Endothelial cell (in vitro differentiated cells): Measurements from ENCODE around the gene FSTL1. TPM values are rescaled to one million over a fixed set of nuclear protein-coding genes. Genes with fewer than 3 reads are reported as not detected.
"Not testable (repeated sequence)": the region's sequence is repeated elsewhere in the genome, so short reads cannot be mapped to it uniquely, and the experiment has no call there.

Experiments
- DNase-seq: peaks from one replicate; pipeline ENCODE4 v3.0.0; 2021; ENCODE audit warnings: low spot score
- H3K27ac Mint-ChIP-seq: one replicate; pipeline ENCODE4 v1.8.0; 2021; ENCODE audit warnings: mixed read lengths, inconsistent platforms; ENCODE audit not compliant: unreplicated experiment
- H3K27me3 Mint-ChIP-seq: one replicate; pipeline ENCODE4 v1.8.0; 2021; ENCODE audit warnings: mild to moderate bottlenecking, moderate library complexity, mixed read lengths, inconsistent platforms; ENCODE audit not compliant: unreplicated experiment
- H3K36me3 Mint-ChIP-seq: one replicate; pipeline ENCODE4 v1.8.0; 2021; ENCODE audit warnings: mild to moderate bottlenecking, low read depth, mixed read lengths, inconsistent platforms; ENCODE audit not compliant: unreplicated experiment
- H3K4me1 Mint-ChIP-seq: one replicate; pipeline ENCODE4 v1.8.0; 2021; ENCODE audit warnings: mild to moderate bottlenecking, mixed read lengths, inconsistent platforms; ENCODE audit not compliant: unreplicated experiment
- H3K4me3 Mint-ChIP-seq: one replicate; pipeline ENCODE4 v1.8.0; 2021; ENCODE audit warnings: mild to moderate bottlenecking, mixed read lengths, inconsistent platforms; ENCODE audit not compliant: unreplicated experiment
- H3K9me3 Mint-ChIP-seq: one replicate; pipeline ENCODE4 v1.8.0; 2021; ENCODE audit warnings: mixed read lengths, inconsistent platforms; ENCODE audit not compliant: unreplicated experiment
- total RNA-seq: library from RNA; stranded (reverse); fragmentation: NEBNext Ultra II Directional; extraction: Animal tissue kit (Norgen Biotek cat#: 25700); gene quantifications from one replicate; pipeline ENCODE4 v1.2.1, GENCODE V29; 2021; ENCODE audit not compliant: unreplicated experiment
- TF ChIP-seq, protein P1 (sequence below): fragments of 200-600 bp; sonication (generic); IDR thresholded peaks from one replicate; pipeline ENCODE4 v1.5.0; 2021; ENCODE audit warnings: antibody characterized with exemption; ENCODE audit not compliant: unreplicated experiment

The FSTL1 gene
- total RNA-seq, 1 donor from 2014 or later = 1,211 TPM

DNA sequence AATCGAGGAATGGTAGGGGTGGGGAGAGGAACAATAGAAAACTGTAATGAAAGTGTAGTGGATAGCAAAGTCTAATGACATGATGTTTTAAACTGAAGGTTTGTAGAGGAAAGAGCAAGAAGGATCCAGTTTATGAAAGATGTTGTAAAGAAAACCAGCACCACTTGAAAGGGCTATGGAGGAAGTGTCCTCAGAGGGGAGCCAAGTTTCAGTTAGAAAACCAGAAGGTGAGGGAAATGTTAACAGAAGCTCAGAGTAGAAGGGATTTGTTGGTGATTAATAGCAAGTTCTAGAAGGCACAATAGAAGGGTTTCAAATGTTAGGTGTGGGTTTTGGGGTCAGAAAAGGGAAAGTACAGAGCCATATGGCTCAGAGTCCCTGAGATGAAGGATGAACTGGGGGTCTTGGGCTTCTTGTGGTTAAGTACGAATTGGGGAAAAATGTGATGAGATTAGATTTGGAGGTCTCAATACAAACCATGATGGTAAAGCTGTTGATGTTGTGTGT is 67.8 kb downstream of the FSTL1 start:
- Mint-ChIP-seq H3K9me3 (no peaks in the 10 kb centered on the region), H3K27me3 (peaks cover 2% of the 10 kb centered on the region), H3K27ac (no peak overlapping the region), H3K4me3 (no peak overlapping the region), H3K4me1 (no peaks in the 10 kb centered on the region), H3K36me3 (peaks cover 3% of the 10 kb centered on the region)
- TF ChIP-seq, protein P1, sequence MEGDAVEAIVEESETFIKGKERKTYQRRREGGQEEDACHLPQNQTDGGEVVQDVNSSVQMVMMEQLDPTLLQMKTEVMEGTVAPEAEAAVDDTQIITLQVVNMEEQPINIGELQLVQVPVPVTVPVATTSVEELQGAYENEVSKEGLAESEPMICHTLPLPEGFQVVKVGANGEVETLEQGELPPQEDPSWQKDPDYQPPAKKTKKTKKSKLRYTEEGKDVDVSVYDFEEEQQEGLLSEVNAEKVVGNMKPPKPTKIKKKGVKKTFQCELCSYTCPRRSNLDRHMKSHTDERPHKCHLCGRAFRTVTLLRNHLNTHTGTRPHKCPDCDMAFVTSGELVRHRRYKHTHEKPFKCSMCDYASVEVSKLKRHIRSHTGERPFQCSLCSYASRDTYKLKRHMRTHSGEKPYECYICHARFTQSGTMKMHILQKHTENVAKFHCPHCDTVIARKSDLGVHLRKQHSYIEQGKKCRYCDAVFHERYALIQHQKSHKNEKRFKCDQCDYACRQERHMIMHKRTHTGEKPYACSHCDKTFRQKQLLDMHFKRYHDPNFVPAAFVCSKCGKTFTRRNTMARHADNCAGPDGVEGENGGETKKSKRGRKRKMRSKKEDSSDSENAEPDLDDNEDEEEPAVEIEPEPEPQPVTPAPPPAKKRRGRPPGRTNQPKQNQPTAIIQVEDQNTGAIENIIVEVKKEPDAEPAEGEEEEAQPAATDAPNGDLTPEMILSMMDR = no peak
- DNase-seq = no peak

DNA sequence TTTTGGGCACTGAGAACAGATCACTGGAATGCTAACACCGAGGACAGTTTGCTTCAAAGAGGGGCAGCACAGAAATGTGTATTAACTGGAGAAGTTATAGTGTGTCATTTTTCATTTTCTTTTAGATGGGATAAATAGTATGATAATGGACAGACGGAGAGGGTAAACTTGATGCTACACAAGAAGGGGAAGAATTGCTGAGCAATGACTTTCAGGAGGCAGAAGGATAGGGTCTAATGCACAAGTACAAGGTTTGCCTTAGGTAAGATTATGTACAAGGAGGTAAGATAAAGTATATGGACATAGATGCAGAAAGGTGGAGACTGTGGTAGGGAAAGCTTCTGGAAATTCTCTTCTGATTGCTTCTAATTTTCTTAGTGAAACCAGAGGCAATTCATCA is 69.3 kb downstream of the FSTL1 start:
- H3K27me3 Mint-ChIP-seq = no peaks in the 10 kb centered on the region
- no peak overlapping the region for H3K27ac Mint-ChIP-seq
- H3K4me1 Mint-ChIP-seq = no peaks in the 10 kb centered on the region
- H3K36me3 Mint-ChIP-seq = peaks cover 3% of the 10 kb centered on the region
- TF ChIP-seq, protein P1 = no peak
- H3K9me3 Mint-ChIP-seq = no peaks in the 10 kb centered on the region
- H3K4me3 Mint-ChIP-seq = no peak overlapping the region
- DNase-seq = no peak

DNA sequence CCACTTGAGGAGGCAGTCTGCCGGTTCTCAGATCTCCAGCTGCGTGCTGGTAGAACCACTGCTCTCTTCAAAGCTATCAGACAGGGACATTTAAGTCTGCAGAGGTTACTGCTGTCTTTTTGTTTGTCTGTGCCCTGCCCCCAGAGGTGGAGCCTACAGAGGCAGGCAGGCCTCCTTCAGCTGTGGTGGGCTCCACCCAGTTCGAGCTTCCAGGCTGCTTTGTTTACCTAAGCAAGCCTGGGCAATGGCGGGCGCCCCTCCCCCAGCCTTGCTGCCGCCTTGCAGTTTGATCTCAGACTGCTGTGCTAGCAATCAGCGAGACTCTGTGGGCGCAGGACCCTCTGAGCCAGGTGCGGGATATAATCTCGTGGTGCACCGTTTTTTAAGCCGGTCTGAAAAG is 72.8 kb downstream of the FSTL1 start:
- not testable (repeated sequence) for H3K36me3 Mint-ChIP-seq, H3K27ac Mint-ChIP-seq, H3K4me3 Mint-ChIP-seq, DNase-seq, H3K27me3 Mint-ChIP-seq, H3K4me1 Mint-ChIP-seq, H3K9me3 Mint-ChIP-seq

DNA sequence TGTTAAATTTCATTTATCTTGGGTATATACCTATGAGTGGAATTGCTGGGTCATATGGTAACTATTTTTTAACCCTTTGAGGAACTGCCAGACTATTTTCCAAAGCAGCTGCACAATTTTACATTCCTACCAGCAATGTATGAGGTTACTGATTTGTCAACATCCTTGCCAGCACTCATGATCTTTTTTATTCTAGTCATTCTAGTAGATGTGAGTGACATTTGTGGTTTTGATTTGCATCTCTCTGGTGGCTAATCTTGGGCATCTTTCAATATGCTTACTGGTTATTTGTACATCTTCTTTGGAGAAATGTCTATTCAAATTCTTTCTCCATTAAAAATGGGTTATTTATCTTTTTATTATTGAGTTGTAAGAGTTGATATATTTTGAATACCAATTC is 80.3 kb downstream of the FSTL1 start:
- no peaks in the 10 kb centered on the region for H3K36me3 Mint-ChIP-seq

DNA sequence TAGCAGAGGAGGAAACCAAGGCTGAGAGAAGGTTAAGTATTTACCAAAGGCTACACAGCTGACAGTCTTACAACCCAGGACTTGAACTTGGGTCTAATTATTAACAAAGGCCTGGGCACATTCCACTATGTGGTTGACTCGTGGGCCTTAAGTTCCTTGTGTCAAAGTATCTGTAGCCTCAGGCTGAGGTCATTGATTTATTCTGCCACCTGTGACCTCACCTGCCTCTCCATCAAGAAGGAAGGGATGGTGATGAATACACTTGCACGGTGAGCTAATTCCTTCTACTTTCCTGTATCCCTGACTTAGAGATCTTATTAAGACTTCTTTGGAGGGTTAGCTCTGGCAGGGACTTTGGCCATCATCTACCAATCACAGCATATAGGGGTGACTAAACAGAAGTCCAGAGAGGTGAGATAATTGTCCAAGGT is 81.7 kb downstream of the FSTL1 start:
- Mint-ChIP-seq H3K9me3 (no peaks in the 10 kb centered on the region), H3K27me3 (peaks cover 4% of the 10 kb centered on the region), H3K36me3 (no peaks in the 10 kb centered on the region), H3K4me1 (no peaks in the 10 kb centered on the region), H3K4me3 (no peak overlapping the region), H3K27ac (no peak overlapping the region)
- no peak for DNase-seq
- TF ChIP-seq, protein P1 = no peak

More for the DNA sequence above, 80.3 kb downstream of the FSTL1 start:
- no peak overlapping the region for H3K27ac Mint-ChIP-seq
- DNase-seq = no peak
- peaks cover 4% of the 10 kb centered on the region for H3K27me3 Mint-ChIP-seq
- H3K4me3 Mint-ChIP-seq = no peak overlapping the region
- TF ChIP-seq, protein P1 = no peak
- H3K9me3 Mint-ChIP-seq = no peaks in the 10 kb centered on the region
- H3K4me1 Mint-ChIP-seq = no peaks in the 10 kb centered on the region
